Endothelial cell (in vitro differentiated cells): ENCODE measurements around the gene MFGE8. TPM values are rescaled to one million over a fixed set of nuclear protein-coding genes. Genes with fewer than 3 reads are reported as not detected.
A peak's percentile ranks its signal among the peaks of the same experiment; 100 is the strongest.

Source experiments
- DNase-seq: peaks from one replicate; pipeline ENCODE4 v3.0.0; 2021; ENCODE audit warnings: low spot score
- H3K27ac Mint-ChIP-seq: one replicate; pipeline ENCODE4 v1.8.0; 2021; ENCODE audit warnings: mixed read lengths, inconsistent platforms; ENCODE audit not compliant: unreplicated experiment
- H3K27me3 Mint-ChIP-seq: one replicate; pipeline ENCODE4 v1.8.0; 2021; ENCODE audit warnings: mild to moderate bottlenecking, moderate library complexity, mixed read lengths, inconsistent platforms; ENCODE audit not compliant: unreplicated experiment
- H3K36me3 Mint-ChIP-seq: one replicate; pipeline ENCODE4 v1.8.0; 2021; ENCODE audit warnings: mild to moderate bottlenecking, low read depth, mixed read lengths, inconsistent platforms; ENCODE audit not compliant: unreplicated experiment
- H3K4me1 Mint-ChIP-seq: one replicate; pipeline ENCODE4 v1.8.0; 2021; ENCODE audit warnings: mild to moderate bottlenecking, mixed read lengths, inconsistent platforms; ENCODE audit not compliant: unreplicated experiment
- H3K4me3 Mint-ChIP-seq: one replicate; pipeline ENCODE4 v1.8.0; 2021; ENCODE audit warnings: mild to moderate bottlenecking, mixed read lengths, inconsistent platforms; ENCODE audit not compliant: unreplicated experiment
- H3K9me3 Mint-ChIP-seq: one replicate; pipeline ENCODE4 v1.8.0; 2021; ENCODE audit warnings: mixed read lengths, inconsistent platforms; ENCODE audit not compliant: unreplicated experiment
- CTCF ChIP-seq: fragments of 200-600 bp; sonication (generic); IDR thresholded peaks from one replicate; pipeline ENCODE4 v1.5.0; 2021; ENCODE audit warnings: antibody characterized with exemption; ENCODE audit not compliant: unreplicated experiment
- total RNA-seq: library from RNA; stranded (reverse); fragmentation: NEBNext Ultra II Directional; extraction: Animal tissue kit (Norgen Biotek cat#: 25700); gene quantifications from one replicate; pipeline ENCODE4 v1.2.1, GENCODE V29; 2021; ENCODE audit not compliant: unreplicated experiment

Gene MFGE8
- total RNA-seq, 1 donor from 2014 or later = 113 TPM

GRCh38 chr15:88890495-88890894 lies 22.7 kb downstream of the MFGE8 start:
- peaks cover 1% of the 10 kb centered on the region for H3K27me3 Mint-ChIP-seq
- H3K4me3 Mint-ChIP-seq = no peak overlapping the region
- H3K36me3 Mint-ChIP-seq = peaks cover 3% of the 10 kb centered on the region
- H3K9me3 Mint-ChIP-seq = no peaks in the 10 kb centered on the region
- DNase-seq = no peak
- no peak for TF ChIP-seq CTCF
- H3K4me1 Mint-ChIP-seq = peaks cover 15% of the 10 kb centered on the region
- no peak overlapping the region for H3K27ac Mint-ChIP-seq

- Mint-ChIP-seq H3K27me3 (peaks cover 1% of the 10 kb centered on the region), H3K27ac (no peak overlapping the region), H3K9me3 (no peaks in the 10 kb centered on the region), H3K4me1 (peaks cover 17% of the 10 kb centered on the region), H3K36me3 (peaks cover 9% of the 10 kb centered on the region), H3K4me3 (no peak overlapping the region)
- no peak for TF ChIP-seq CTCF
- no peak for DNase-seq
Observed at GRCh38 chr15:88888719-88889118, 24.5 kb downstream of the MFGE8 start.

- peaks cover 13% of the 10 kb centered on the region for H3K36me3 Mint-ChIP-seq
- DNase-seq = no peak
- H3K4me1 Mint-ChIP-seq = peaks cover 17% of the 10 kb centered on the region
- no peak for TF ChIP-seq CTCF
- H3K9me3 Mint-ChIP-seq = no peaks in the 10 kb centered on the region
- H3K27me3 Mint-ChIP-seq = peaks cover 1% of the 10 kb centered on the region
- H3K27ac Mint-ChIP-seq = no peak overlapping the region
- H3K4me3 Mint-ChIP-seq = peak overlapping the region; percentile 7
Observed at GRCh38 chr15:88887068-88887580, 26.1 kb downstream of the MFGE8 start.

GRCh38 chr15:88882785-88883184 lies 30.4 kb downstream of the MFGE8 start:
- peaks cover 8% of the 10 kb centered on the region for H3K27me3 Mint-ChIP-seq
- H3K4me1 Mint-ChIP-seq = peaks cover 4% of the 10 kb centered on the region
- no peak overlapping the region for H3K4me3 Mint-ChIP-seq
- TF ChIP-seq CTCF = no peak
- H3K27ac Mint-ChIP-seq = no peak overlapping the region
- no peak for DNase-seq
- peaks cover 24% of the 10 kb centered on the region for H3K36me3 Mint-ChIP-seq
- H3K9me3 Mint-ChIP-seq = no peaks in the 10 kb centered on the region

GRCh38 chr15:88881775-88882174 lies 31.4 kb downstream of the MFGE8 start:
- Mint-ChIP-seq H3K36me3 (peaks cover 26% of the 10 kb centered on the region), H3K4me1 (peaks cover 4% of the 10 kb centered on the region), H3K9me3 (no peaks in the 10 kb centered on the region), H3K4me3 (no peak overlapping the region), H3K27me3 (peaks cover 8% of the 10 kb centered on the region), H3K27ac (no peak overlapping the region)
- TF ChIP-seq CTCF = no peak
- no peak for DNase-seq
